Measurements from ENCODE around the gene AIG1.
"Not testable (repeated sequence)": the region's sequence is repeated elsewhere in the genome, so short reads cannot be mapped to it uniquely, and the experiment has no call there.

Gene AIG1

GRCh38 chr6:143262859-143263258 is 202.2 kb downstream of the AIG1 start:
- no peak for DNase-seq (ENCODE audit: low read depth in 2 of 3, low spot score in 1 of 3)

DNA sequence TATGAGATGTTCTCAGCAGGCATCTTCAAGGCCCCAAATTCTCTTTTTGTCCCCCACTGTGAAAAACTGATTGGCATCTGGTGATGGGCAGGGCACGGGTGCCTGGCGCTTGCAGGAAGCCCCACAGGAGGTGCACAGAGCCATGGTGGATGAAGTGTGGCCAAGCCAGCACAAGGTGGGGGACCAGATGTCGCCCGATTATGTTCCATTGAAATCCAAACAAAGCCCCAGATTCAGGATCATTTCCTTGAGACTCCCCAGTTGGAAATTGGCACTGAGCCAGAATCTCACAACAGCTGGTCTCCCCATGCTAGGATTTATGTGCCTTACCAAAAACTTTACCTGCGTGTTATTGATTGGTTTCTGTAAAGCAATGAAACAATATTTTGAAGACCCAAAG is 203.7 kb downstream of the AIG1 start:
- DNase-seq (ENCODE audit: low read depth in 2 of 3, low spot score in 1 of 3): no peak

GRCh38 chr6:143264986-143265764 is 204.5 kb downstream of the AIG1 start:
- DNase-seq (ENCODE audit: low read depth in 2 of 3, low spot score in 1 of 3): no peak

DNA sequence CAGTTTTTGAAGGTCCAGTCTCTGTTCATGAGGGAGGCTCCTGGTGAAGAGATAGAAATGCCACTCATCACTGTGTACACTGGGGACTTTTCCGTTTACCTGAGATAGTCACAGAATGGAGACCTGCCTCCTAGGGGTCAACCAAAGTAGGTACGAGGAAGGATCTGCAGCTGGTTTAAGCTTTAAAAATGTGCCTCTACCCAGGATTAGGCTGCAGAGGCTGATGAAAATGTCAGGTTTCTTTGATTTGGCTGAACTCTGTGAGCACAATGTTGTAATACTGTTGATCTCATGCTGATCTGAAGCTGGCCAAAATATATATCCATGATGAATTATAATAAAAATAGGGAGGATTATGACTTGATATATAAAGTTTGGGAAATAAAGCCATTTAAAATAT is 207.1 kb downstream of the AIG1 start:
- no peak for DNase-seq (ENCODE audit: low read depth in 2 of 3, low spot score in 1 of 3)

DNA sequence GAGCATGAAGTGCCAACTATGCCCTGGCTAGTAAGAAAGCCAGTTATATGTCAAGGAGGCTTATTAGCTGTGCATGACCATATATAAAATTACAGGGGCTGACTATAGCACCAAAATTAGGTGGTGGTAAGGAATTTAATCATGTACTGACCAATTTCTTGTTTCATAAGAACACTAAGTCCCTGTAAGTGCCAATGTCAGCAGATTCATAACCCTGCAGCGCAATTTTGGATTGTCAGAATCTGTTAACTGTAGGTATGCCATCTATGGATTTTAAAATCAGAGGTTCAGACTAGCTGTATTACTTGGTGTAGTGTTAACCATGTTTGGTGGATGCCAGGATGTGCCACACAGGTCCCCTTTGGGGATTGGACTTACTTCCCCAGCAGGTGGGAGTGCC is 207.8 kb downstream of the AIG1 start:
- no peak for DNase-seq (ENCODE audit: low read depth in 2 of 3, low spot score in 1 of 3)

DNA sequence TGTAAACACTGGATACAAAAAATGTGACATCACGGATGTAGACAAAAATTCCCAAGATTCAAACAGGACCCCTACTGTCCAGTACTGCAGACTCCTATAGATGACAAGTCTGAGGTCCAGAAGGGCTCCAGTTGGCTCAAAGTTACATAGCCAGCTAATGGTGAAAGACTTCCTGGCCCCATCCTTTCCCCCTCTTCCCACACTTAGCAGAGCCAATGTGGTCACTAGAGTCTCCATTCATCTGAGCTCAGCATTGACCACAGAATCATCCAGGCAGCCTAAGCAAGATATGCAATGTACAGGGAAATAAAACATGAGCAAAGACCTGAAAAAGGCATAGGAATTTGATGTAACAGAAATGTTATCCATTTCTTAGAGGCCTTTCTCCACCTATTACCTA is 209.3 kb downstream of the AIG1 start:
- DNase-seq (ENCODE audit: low read depth in 2 of 3, low spot score in 1 of 3): no peak

- DNase-seq (ENCODE audit: low read depth in 2 of 3, low spot score in 1 of 3): no peak
These were observed 210.3 kb downstream of the AIG1 start for GRCh38 chr6:143271024-143271423.

GRCh38 chr6:143276436-143276835 is 215.7 kb downstream of the AIG1 start:
- no peak for DNase-seq (ENCODE audit: low read depth in 2 of 3, low spot score in 1 of 3)

DNA sequence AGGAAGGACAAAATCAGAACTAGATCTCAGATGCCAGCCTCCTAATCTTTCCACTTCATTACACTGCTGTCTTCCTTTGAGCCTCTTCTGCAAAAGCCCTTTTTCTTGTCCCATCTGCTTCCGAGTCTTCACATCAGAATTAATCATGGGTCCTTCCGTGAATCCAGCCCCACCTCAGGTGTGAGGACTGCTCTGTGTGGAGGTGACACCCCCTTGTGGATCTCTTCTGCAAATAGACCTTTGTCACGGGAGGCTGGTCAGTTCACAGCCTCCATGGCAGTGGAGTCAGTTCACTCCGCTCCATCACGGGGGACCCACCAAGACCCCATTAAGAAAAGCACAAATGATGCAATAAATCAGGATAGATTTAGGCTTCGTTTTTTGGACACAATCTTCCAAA is 218.7 kb downstream of the AIG1 start:
- DNase-seq (ENCODE audit: low read depth in 2 of 3, low spot score in 1 of 3): no peak

DNA sequence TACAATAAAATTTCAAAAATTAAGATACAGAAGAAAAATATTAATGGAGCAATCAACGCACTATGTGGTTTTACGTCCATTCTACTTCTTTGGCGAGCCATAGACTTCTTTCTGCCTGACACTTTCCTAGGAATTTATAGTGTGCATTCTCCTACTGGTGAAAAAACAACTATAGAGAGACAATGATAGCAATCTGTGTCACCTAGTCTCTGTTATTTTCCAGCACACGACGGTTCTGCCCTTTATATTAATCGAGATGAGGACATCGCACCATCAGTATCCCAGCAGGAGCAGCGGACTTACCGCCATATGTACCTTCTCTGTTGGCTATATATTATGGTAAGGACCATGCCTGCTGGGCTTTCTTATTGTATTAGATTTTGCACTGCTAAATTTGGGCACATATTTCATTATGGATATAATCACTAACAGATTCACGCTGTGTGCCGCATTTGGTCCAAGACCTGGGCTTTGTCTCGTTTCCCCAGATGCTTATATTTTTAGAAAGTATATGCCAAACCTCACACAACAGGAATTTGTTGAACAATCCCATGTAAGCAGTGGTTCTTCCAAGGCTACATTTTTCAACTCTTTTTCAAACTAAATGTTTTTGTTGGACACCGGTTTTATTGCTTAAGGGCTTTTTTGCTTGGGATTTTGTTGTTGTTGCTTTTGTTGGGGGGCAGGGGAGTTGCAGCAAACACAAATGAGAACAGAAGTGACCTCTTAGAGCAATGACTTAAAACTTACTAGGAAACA is 223.4 kb downstream of the AIG1 start:
- no peak for DNase-seq (ENCODE audit: low read depth in 2 of 3, low spot score in 1 of 3)

DNA sequence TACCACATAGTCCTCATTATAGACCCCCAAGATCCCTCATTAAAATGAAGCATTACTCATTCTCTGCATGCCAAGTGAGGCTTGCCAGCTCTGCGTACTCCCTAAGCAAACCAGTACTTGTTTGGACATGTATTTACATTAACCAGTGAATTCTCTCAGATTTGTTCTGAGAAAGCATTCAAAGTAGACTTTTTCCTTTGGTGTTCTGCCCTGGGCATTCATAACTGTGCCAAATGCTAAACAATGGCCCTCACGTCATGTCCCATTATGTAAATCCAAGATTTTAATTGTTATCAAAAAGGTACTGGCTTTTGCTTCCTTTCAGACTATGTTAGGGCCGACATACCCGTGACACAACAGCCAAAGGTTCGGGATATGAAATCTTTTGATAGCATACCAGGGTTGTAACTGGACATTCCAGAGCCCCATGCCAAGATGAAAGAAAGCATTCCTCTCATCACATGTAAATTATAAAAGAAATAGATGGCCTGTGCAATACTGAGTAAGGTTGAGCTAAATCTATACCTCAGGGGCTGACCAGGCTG is 225.6 kb downstream of the AIG1 start:
- DNase-seq (ENCODE audit: low read depth in 2 of 3, low spot score in 1 of 3): no peak

- no peak for DNase-seq (ENCODE audit: low read depth in 2 of 3, low spot score in 1 of 3)
These were observed 228.2 kb downstream of the AIG1 start for GRCh38 chr6:143288923-143289322.

DNA sequence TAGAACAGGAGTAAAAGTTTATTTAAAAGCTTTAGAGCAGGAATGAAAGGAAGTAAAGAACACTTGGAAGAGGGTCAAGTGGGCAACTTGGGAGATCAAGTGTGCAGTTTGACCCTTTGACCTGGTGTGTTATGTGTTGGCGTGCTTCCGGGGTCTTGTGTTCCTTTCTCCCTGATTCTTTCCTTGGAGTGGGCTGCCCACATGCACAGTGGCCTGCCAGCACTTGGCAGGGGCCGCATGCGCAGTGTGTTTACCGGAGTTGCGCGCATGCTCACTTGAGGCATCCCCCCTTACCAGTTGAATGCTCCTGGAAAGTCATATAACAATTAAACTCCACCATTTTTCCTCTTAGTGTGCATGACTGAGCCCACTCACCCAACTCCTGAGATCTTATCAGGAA is 229.5 kb downstream of the AIG1 start:
- DNase-seq (ENCODE audit: low read depth in 2 of 3, low spot score in 1 of 3): no peak

GRCh38 chr6:143293523-143293922 is 232.8 kb downstream of the AIG1 start:
- DNase-seq (ENCODE audit: low read depth in 2 of 3, low spot score in 1 of 3): no peak

- DNase-seq (ENCODE audit: low read depth in 2 of 3, low spot score in 1 of 3): no peak
These were observed 233.7 kb downstream of the AIG1 start for GRCh38 chr6:143294265-143294860.

DNA sequence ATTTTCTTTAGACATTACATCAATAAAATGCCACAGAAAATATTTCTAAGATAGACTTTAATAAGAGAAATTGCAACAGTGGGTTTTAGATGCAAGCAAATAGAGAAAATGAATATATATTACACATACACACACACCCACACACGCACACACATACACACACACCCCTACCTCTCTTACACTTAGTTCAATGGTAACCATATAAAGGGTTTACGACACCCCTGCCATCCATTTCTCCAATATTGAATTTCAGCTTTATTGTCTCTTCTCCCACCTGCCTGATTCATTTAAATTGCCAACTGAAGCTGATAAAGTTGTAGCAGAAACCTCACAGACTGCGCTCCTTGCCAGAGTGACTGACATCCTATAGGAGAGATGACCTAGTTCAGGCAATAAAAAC is 235.2 kb downstream of the AIG1 start:
- DNase-seq (ENCODE audit: low read depth in 2 of 3, low spot score in 1 of 3): no peak

DNA sequence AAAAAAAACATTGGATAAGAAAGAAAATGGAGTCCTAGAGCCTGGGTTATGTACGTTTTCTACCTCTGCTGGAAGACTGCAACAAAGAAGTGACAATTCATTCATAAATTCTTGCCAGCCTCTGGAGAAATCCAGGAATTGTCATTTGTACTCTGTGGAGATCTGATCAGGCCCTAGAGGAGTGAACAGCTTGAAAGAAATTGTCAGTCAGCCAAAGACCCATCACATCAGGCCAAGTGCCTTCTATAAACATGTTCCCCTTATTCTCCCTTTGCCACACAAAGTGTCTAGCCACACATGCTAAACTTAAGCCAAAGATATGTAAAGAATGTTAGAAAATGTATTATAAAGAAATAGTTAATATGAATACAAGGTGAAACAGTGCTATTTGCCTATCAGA is 237.4 kb downstream of the AIG1 start:
- no peak for DNase-seq (ENCODE audit: low read depth in 2 of 3, low spot score in 1 of 3)

GRCh38 chr6:143299253-143300166 is 238.8 kb downstream of the AIG1 start:
- DNase-seq (ENCODE audit: low read depth in 2 of 3, low spot score in 1 of 3): no peak

DNA sequence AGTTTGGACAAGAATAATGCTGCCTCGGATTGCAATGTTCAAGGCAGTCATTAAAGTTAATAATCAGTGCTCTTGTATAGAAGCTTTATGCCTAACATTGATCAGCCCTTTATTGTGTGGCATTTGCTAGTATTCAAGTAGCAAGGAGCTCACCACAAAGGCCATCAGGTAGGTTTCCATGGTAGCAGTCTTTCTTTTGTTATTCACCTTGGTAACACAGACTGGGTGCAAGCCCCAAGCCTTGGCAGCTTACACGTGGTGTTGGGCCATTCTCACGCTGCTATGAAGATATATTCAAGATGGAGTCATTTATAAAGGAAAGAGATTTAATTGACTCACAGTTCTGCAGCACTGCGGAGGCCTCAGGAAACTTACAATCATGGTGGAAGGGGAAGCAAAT is 240.5 kb downstream of the AIG1 start:
- DNase-seq (ENCODE audit: low read depth in 2 of 3, low spot score in 1 of 3): no peak

DNA sequence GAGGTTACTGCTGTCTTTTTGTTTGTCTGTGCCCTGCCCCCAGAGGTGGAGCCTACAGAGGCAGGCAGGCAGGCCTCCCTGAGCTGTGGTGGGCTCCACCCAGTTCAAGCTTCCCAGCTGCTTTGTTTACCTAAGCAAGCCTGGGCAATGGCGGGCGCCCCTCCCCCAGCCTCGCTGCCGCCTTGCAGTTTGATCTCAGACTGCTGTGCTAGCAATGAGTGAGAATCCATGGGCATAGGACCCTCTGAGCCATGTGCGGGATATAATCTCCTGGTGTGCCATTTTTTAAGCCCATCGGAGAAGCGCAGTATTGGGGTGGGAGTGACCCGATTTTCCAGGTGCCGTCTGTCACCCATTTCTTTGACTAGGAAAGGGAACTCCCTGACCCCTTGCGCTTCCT is 247.1 kb downstream of the AIG1 start:
- not testable (repeated sequence) for DNase-seq (ENCODE audit: low read depth in 2 of 3, low spot score in 1 of 3)

- DNase-seq (ENCODE audit: low read depth in 2 of 3, low spot score in 1 of 3): no peak
These were observed 252.5 kb downstream of the AIG1 start for GRCh38 chr6:143313163-143313562.
